ENCODE results near the gene KCNJ5. TPM values are rescaled to one million over a fixed set of nuclear protein-coding genes. Genes with fewer than 3 reads are reported as not detected.

KCNJ5 gene
- polyA plus RNA-seq, 3 donors from 2014 or later = not detected

GRCh38 chr11:128956401-128957201 is 65.4 kb downstream of the KCNJ5 start:
- H3K36me3 Mint-ChIP-seq = no peaks in the 10 kb centered on the region
- H3K27ac Mint-ChIP-seq = no peak overlapping the region
- peaks cover 2 to 9% (median 9%) of the 10 kb centered on the region in 3 donors for H3K27me3 Mint-ChIP-seq (ENCODE audit: low read depth in 3 of 3)
- peak; percentile 45 to 60 (median 51) for DNase-seq
- peaks cover 0 to 2% (median 0%) of the 10 kb centered on the region in 6 donors for H3K9me3 Mint-ChIP-seq
- peak overlapping the region in 1 of 5 donors; percentile 28 for H3K4me3 Mint-ChIP-seq
- H3K4me1 Mint-ChIP-seq = no peaks in the 10 kb centered on the region

- H3K4me1 Mint-ChIP-seq = no peaks in the 10 kb centered on the region
- H3K27ac Mint-ChIP-seq = no peak overlapping the region
- H3K9me3 Mint-ChIP-seq = peaks cover 0 to 2% (median 0%) of the 10 kb centered on the region in 6 donors
- H3K36me3 Mint-ChIP-seq = no peaks in the 10 kb centered on the region
- DNase-seq = no peak
- no peak overlapping the region for H3K4me3 Mint-ChIP-seq
- H3K27me3 Mint-ChIP-seq (ENCODE audit: low read depth in 3 of 3) = peaks cover 2 to 9% (median 9%) of the 10 kb centered on the region in 3 donors
Observed at GRCh38 chr11:128957202-128957482, 66.0 kb downstream of the KCNJ5 start.

- no peak for DNase-seq
- Mint-ChIP-seq H3K4me1 (peaks cover 32 to 38% of the 10 kb centered on the region in 2 donors), H3K27me3 (ENCODE audit: low read depth in 3 of 3) (peaks cover 0 to 7% (median 4%) of the 10 kb centered on the region in 3 donors), H3K36me3 (no peaks in the 10 kb centered on the region), H3K27ac (no peak overlapping the region), H3K4me3 (no peak overlapping the region), H3K9me3 (peaks cover 0 to 2% (median 0%) of the 10 kb centered on the region in 6 donors)
Observed at GRCh38 chr11:128961645-128962044, 70.5 kb downstream of the KCNJ5 start.

- no peak for DNase-seq
- Mint-ChIP-seq H3K9me3 (peaks cover 0 to 2% (median 0%) of the 10 kb centered on the region in 6 donors), H3K4me1 (peaks cover 32 to 38% of the 10 kb centered on the region in 2 donors), H3K27ac (peak overlapping the region in 3 of 6 donors; percentile 61 to 71 (median 71)), H3K36me3 (no peaks in the 10 kb centered on the region), H3K4me3 (peak overlapping the region in 4 of 5 donors; percentile 9 to 87 (median 80)), H3K27me3 (ENCODE audit: low read depth in 3 of 3) (peaks cover 0 to 10% (median 1%) of the 10 kb centered on the region in 3 donors)
Observed at GRCh38 chr11:128962896-128963295, 71.7 kb downstream of the KCNJ5 start.

- peak in 2 of 3 donors; percentile 15 to 17 for DNase-seq
- H3K9me3 Mint-ChIP-seq = peaks cover 0 to 2% (median 0%) of the 10 kb centered on the region in 6 donors
- peak overlapping the region; percentile 7 to 58 (median 37) for H3K4me3 Mint-ChIP-seq
- no peaks in the 10 kb centered on the region for H3K36me3 Mint-ChIP-seq
- H3K4me1 Mint-ChIP-seq = peaks cover 32 to 38% of the 10 kb centered on the region in 2 donors
- peak overlapping the region in 4 of 6 donors; percentile 21 to 53 (median 32) for H3K27ac Mint-ChIP-seq
- peaks cover 0 to 10% (median 0%) of the 10 kb centered on the region in 3 donors for H3K27me3 Mint-ChIP-seq (ENCODE audit: low read depth in 3 of 3)
Observed at GRCh38 chr11:128963744-128964325, 72.7 kb downstream of the KCNJ5 start.

- peaks cover 32 to 38% of the 10 kb centered on the region in 2 donors for H3K4me1 Mint-ChIP-seq
- no peaks in the 10 kb centered on the region for H3K9me3 Mint-ChIP-seq
- peaks cover 0 to 2% (median 0%) of the 10 kb centered on the region in 3 donors for H3K36me3 Mint-ChIP-seq
- H3K4me3 Mint-ChIP-seq = peak overlapping the region; percentile 7 to 58 (median 31)
- peak overlapping the region in 3 of 6 donors; percentile 14 to 53 (median 38) for H3K27ac Mint-ChIP-seq
- peaks cover 0 to 5% (median 0%) of the 10 kb centered on the region in 3 donors for H3K27me3 Mint-ChIP-seq (ENCODE audit: low read depth in 3 of 3)
- no peak for DNase-seq
Observed at GRCh38 chr11:128964463-128964930, 73.3 kb downstream of the KCNJ5 start.

GRCh38 chr11:128965485-128965884 is 74.3 kb downstream of the KCNJ5 start:
- H3K4me1 Mint-ChIP-seq = peaks cover 38 to 45% of the 10 kb centered on the region in 2 donors
- peak overlapping the region in 4 of 5 donors; percentile 23 to 72 (median 51) for H3K4me3 Mint-ChIP-seq
- no peaks in the 10 kb centered on the region for H3K9me3 Mint-ChIP-seq
- H3K36me3 Mint-ChIP-seq = peaks cover 0 to 8% (median 5%) of the 10 kb centered on the region in 3 donors
- peak; percentile 7 to 16 (median 11) for DNase-seq
- peak overlapping the region in 1 of 6 donors; percentile 8 for H3K27ac Mint-ChIP-seq
- H3K27me3 Mint-ChIP-seq (ENCODE audit: low read depth in 3 of 3) = peaks cover 0 to 3% (median 0%) of the 10 kb centered on the region in 3 donors

GRCh38 chr11:128967578-128967977 is 76.4 kb downstream of the KCNJ5 start:
- Mint-ChIP-seq H3K4me3 (no peak overlapping the region), H3K27ac (no peak overlapping the region)
- DNase-seq = no peak

GRCh38 chr11:128968916-128969315 is 77.8 kb downstream of the KCNJ5 start:
- Mint-ChIP-seq H3K4me1 (peaks cover 30 to 32% of the 10 kb centered on the region in 2 donors), H3K4me3 (no peak overlapping the region), H3K9me3 (no peaks in the 10 kb centered on the region), H3K27ac (no peak overlapping the region), H3K36me3 (peaks cover 3 to 29% (median 16%) of the 10 kb centered on the region in 3 donors), H3K27me3 (ENCODE audit: low read depth in 3 of 3) (peaks cover 0 to 2% (median 0%) of the 10 kb centered on the region in 3 donors)
- no peak for DNase-seq

More at GRCh38 chr11:128967578-128967977, 76.4 kb downstream of the KCNJ5 start:
- Mint-ChIP-seq H3K36me3 (peaks cover 3 to 23% (median 12%) of the 10 kb centered on the region in 3 donors), H3K27me3 (ENCODE audit: low read depth in 3 of 3) (peaks cover 0 to 2% (median 0%) of the 10 kb centered on the region in 3 donors), H3K4me1 (peaks cover 41 to 46% of the 10 kb centered on the region in 2 donors), H3K9me3 (no peaks in the 10 kb centered on the region)

Other genes starting within 250 kb of the KCNJ5 start
- gene FLI1, start 197.3 kb upstream of the KCNJ5 start, polyA plus RNA-seq = 100 to 1,000 TPM in 1 of 3 donors, 10 to 100 TPM in 2; 52.2 to 113 (median 61.1) TPM
- gene KCNJ1, start 24.1 kb upstream of the KCNJ5 start, polyA plus RNA-seq = not detected
- not detected for gene TP53AIP1, start 51.5 kb downstream of the KCNJ5 start, polyA plus RNA-seq